Epithelial cell of proximal tubule (primary cell): ENCODE data around the gene DLD. TPM values are rescaled to one million over a fixed set of nuclear protein-coding genes. Genes with fewer than 3 reads are reported as not detected.
"Not testable (repeated sequence)": the region's sequence is repeated elsewhere in the genome, so short reads cannot be mapped to it uniquely, and the experiment has no call there.

Source experiments
- DNase-seq: peaks from one replicate; pipeline ENCODE4 v3.0.0-alpha.2; 2011; ENCODE audit warnings: low read depth
- H3K4me3 ChIP-seq: 2 replicates; pipeline ENCODE4 v1.5.1; 2011; ENCODE audit warnings: low read depth, mild to moderate bottlenecking, low read length
- total RNA-seq: library from RNA; depleted of rRNA; stranded (reverse); fragments of >200 nt; gene quantifications from 2 replicates; pipeline ENCODE4 v1.2.3, GENCODE V29; 2015
- TF ChIP-seq, protein P1 (sequence below): conservative IDR thresholded peaks from 2 replicates; pipeline ENCODE4 v1.5.1; 2012; ENCODE audit warnings: low read depth, mild to moderate bottlenecking, low read length

The DLD gene, protein sequence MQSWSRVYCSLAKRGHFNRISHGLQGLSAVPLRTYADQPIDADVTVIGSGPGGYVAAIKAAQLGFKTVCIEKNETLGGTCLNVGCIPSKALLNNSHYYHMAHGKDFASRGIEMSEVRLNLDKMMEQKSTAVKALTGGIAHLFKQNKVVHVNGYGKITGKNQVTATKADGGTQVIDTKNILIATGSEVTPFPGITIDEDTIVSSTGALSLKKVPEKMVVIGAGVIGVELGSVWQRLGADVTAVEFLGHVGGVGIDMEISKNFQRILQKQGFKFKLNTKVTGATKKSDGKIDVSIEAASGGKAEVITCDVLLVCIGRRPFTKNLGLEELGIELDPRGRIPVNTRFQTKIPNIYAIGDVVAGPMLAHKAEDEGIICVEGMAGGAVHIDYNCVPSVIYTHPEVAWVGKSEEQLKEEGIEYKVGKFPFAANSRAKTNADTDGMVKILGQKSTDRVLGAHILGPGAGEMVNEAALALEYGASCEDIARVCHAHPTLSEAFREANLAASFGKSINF
- total RNA-seq, result 54.4 and 59.3 TPM in 2 replicates

DNA sequence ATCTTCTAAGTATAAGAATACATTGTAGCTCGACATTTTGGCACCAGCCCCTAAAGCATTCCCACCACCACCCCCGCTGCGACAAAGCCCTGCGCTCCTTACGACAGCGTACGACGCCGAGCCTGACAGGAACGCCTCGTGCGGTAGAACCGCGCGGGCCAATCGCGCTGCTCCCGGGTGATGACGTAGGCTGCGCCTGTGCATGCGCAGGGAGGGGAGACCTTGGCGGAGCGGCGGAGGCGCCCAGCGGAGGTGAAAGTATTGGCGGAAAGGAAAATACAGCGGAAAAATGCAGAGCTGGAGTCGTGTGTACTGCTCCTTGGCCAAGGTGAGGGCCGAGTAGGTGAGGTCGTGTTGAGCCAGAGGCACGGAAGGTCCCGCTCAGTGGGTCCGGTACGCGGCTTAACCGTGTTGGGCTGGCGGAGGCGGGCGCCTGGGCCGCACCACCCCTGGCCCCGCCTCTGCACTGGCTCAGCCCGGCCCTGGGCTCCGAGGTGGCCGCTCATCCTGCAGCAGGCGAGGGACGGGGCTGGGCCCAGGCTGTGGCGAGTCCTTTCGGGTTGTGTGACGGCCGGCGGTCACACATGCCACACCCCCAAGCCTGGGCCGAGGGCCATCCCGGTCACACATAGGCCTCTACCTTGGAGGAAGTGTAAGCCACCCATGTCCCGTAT lies at the start of gene DLD:
Gene DLD (plus strand): TSS at position 222 of the 674 bp plus-strand sequence. CDS start 68 bp downstream, at position 290.
- TF ChIP-seq, protein P1, sequence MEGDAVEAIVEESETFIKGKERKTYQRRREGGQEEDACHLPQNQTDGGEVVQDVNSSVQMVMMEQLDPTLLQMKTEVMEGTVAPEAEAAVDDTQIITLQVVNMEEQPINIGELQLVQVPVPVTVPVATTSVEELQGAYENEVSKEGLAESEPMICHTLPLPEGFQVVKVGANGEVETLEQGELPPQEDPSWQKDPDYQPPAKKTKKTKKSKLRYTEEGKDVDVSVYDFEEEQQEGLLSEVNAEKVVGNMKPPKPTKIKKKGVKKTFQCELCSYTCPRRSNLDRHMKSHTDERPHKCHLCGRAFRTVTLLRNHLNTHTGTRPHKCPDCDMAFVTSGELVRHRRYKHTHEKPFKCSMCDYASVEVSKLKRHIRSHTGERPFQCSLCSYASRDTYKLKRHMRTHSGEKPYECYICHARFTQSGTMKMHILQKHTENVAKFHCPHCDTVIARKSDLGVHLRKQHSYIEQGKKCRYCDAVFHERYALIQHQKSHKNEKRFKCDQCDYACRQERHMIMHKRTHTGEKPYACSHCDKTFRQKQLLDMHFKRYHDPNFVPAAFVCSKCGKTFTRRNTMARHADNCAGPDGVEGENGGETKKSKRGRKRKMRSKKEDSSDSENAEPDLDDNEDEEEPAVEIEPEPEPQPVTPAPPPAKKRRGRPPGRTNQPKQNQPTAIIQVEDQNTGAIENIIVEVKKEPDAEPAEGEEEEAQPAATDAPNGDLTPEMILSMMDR, result no peak
- peak within 1 kb of the TSS; percentile 78 for H3K4me3 ChIP-seq
- DNase-seq, result peak; percentile 52

DNA sequence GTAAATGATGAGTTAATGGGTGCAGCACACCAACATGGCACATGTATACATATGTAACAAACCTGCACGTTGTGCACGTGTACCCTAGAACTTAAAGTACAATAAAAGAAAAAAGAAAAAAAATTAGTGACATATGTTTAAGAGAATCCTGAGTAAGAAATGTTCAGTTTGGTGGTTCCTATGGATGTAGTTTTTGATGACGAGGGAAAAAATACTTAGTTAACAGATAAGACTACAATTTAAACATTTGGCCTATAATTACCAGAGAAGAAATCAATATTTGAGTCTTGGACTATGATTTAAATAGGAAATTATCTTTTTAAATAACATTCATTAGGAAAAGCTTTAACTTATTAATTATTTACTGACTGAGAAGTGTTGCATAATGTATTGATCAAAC lies 48.8 kb upstream of the DLD start:
- no peak for DNase-seq
- H3K4me3 ChIP-seq, result no peak overlapping the region
- TF ChIP-seq, protein P1, result no peak

DNA sequence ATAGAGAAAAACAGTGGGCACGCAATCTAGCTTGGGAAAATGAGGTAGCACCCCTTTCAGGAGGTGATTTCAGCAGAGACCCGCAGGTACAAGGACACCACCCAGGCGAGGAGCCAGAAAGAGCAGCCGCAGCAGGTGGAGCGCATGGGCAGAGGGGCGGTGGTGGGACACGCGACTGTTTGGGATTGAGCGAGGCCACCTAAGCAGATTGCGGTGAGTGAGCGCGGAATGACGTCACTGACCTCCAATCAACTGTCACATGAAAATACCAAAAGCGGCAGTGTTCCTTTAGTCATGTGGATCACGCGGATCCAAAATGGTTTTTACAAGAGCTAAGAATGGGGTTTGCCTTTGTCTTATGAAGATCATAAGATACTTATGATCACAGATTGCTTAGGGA lies 47.8 kb upstream of the DLD start:
- TF ChIP-seq, protein P1, result no peak
- no peak overlapping the region for H3K4me3 ChIP-seq

DNA sequence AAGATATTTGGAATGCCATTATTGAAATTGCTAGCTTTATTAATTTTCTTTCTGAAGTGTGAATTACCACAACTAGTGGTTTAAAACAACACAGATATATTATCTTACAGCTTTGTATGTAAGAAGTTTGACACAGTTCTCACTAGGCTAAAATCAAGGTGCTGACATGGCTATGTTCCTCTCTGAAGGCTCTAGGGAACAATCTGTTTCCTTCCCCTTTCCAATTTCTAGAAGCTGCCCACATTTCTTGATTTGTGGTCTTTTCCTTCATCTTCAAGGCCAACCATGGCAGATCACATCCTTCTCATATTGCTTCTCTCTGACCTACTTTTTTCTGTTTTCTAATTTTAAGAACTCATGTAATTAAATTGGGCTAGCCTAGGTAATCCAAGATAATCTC lies 44.7 kb upstream of the DLD start:
- H3K4me3 ChIP-seq, result no peak overlapping the region
- TF ChIP-seq, protein P1, result no peak
- no peak for DNase-seq

More for the DNA sequence above, 47.8 kb upstream of the DLD start:
- no peak for DNase-seq

DNA sequence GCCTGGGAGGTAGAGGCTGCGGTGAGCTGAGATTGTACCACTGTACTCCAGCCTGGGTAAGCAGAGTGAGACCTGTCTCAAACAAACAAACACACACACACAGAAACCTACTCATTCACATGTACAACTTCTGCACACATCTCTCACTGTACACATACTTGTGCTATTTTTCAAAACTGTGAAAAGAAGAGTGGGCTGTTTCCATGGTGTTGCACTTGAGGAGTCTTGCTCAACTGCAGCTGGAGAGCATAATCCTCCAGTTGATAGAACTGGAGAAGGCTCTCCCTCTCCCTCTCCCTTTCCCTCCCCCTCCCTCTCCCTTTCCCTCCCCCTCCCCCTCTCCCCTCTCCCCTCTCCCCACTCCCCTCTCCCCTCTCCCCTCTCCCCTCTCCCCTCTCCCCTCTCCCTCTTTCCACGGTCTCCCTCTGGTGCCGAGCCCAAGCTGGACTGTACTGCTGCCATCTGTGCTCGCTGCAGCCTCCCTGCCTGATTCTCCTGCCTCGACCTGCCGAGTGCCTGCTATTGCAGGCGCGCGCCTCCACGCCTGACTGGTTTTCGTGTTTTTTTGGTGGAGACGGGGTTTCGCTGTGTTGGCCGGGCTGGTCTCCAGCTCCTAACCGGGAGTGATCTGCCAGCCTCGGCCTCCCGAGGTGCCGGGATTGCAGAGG lies 43.7 kb upstream of the DLD start:
- TF ChIP-seq, protein P1, result no peak
- no peak overlapping the region for H3K4me3 ChIP-seq
- DNase-seq, result no peak

DNA sequence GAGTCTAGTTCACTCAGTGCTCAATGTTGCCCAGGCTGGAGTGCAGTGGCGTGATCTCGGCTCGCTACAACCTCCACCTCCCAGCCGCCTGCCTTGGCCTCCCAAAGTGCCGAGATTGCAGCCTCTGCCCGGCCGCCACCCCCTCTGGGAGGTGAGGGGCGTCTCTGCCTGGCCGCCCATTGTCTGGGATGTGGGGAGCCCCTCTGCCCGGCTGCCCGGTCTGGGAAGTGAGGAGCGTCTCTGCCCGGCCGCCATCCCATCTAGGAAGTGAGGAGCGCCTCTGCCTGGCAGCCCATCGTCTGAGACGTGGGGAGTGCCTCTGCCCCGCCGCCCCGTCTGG lies 43.2 kb upstream of the DLD start:
- not testable (repeated sequence) for DNase-seq, H3K4me3 ChIP-seq

DNA sequence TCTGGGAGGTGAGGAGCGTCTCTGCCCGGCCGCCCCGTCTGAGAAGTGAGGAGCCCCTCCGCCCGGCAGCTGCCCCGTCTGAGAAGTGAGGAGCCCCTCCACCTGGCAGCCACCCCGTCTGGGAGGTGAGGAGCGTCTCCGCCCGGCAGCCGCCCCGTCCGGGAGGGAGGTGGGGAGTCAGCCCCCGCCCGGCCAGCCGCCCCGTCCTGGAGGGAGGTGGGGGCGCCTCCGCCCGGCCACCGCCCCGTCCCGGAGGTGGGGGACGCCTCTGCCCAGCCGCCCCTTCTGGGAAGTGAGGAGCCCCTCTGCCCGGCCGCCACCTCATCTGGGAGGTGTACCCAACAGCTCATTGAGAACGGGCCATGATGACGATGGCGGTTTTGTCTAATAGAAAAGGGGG lies 42.8 kb upstream of the DLD start:
- DNase-seq, H3K4me3 ChIP-seq: not testable (repeated sequence)

DNA sequence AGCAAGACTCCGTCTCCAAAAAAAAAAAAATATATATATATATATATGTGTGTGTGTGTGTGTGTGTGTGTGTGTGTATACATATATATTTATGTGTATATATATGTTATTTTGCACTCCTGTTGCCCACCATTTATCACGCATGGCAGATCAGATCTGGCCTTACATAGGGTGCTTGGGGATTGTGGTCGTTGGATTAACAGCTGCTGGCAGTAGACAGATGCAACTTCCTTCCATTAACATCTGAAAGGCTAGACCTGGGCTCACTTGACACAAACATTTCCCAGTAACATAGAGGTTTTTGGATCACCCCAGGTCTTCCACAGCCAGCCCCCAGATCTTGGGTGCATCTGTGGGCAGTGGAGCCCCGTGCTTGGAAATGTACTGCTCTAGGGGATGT lies 40.8 kb upstream of the DLD start:
- H3K4me3 ChIP-seq, result no peak overlapping the region
- DNase-seq, result no peak
- TF ChIP-seq, protein P1, result no peak
